HepG2 (cell line): ENCODE measurements around the gene LAMB2. TPM values are rescaled to one million over a fixed set of nuclear protein-coding genes. Genes with fewer than 3 reads are reported as not detected.

Experiments used
- ATF2 ChIP-seq: sonication (generic); formaldehyde crosslinking; IDR thresholded peaks from 2 replicates; pipeline ENCODE4 v1.4.0; 2020; ENCODE audit warnings: missing genetic modification reagents
- KIAA2018 ChIP-seq: sonication (generic); formaldehyde crosslinking; IDR thresholded peaks from 2 replicates; pipeline ENCODE4 v1.5.0; 2020; ENCODE audit warnings: mild to moderate bottlenecking, missing genetic modification reagents, borderline replicate concordance
- RXRB ChIP-seq: IDR thresholded peaks from 2 replicates; pipeline ENCODE4 v1.6.1; 2016; ENCODE audit warnings: borderline replicate concordance, missing genetic modification reagents, missing compliant biosample characterization
- SIN3B ChIP-seq: fragments of 150-350 bp; IDR thresholded peaks from 2 replicates; pipeline ENCODE4 v1.6.1; 2014; ENCODE audit warnings: low read length
- SIX1 ChIP-seq: sonication (generic); formaldehyde crosslinking; IDR thresholded peaks from 2 replicates; pipeline ENCODE4 v1.4.0; 2020; ENCODE audit warnings: missing genetic modification reagents, borderline replicate concordance
- THAP8 ChIP-seq: sonication (generic); formaldehyde crosslinking; IDR thresholded peaks from 2 replicates; pipeline ENCODE4 v1.5.1; 2020; ENCODE audit warnings: missing genetic modification reagents, mild to moderate bottlenecking, borderline replicate concordance
- ZBTB1 ChIP-seq: sonication (generic); formaldehyde crosslinking; IDR thresholded peaks from 2 replicates; pipeline ENCODE4 v1.4.0; 2020; ENCODE audit warnings: missing genetic modification reagents, borderline replicate concordance
- ZNF18 ChIP-seq: sonication (generic); formaldehyde crosslinking; IDR thresholded peaks from 2 replicates; pipeline ENCODE4 v1.8.0; 2022; ENCODE audit warnings: mild to moderate bottlenecking, missing genetic modification reagents; ENCODE audit not compliant: insufficient replicate concordance
- ZNF614 ChIP-seq: IDR thresholded peaks from 2 replicates; pipeline ENCODE4 v1.6.1; 2018; ENCODE audit warnings: missing biosample characterization, missing genetic modification reagents, inconsistent platforms, borderline replicate concordance
- ZNF777 ChIP-seq: sonication (generic); formaldehyde crosslinking; IDR thresholded peaks from 2 replicates; pipeline ENCODE4 v1.4.0; 2020; ENCODE audit warnings: missing genetic modification reagents
- polyA plus RNA-seq, 8 experiments: library from polyadenylated mRNA; depleted of rRNA in 3 of 8; stranded (reverse) in 7 of 8; unstranded in 1 of 8; fragments of >200 nt; fragmentation: Illumina TruSeq in 4 of 8; extraction: Trizol in 4 of 8; gene quantifications; 2 replicates each; pipeline versions ENCODE4 v1.2.1 to v1.2.3, GENCODE V29; 2011 to 2016; ENCODE audit warnings: low read depth in 4 of 8, missing spikeins in 1 of 8, mixed read lengths in 1 of 8; ENCODE audit not compliant: insufficient read depth in 1 of 8
- total RNA-seq, 5 experiments: library from RNA; depleted of rRNA; stranded (reverse); fragments of >200 nt; fragmentation: Illumina TruSeq; extraction: Trizol; gene quantifications; 2 replicates each; pipeline ENCODE4 v1.2.3, GENCODE V29; 2016; ENCODE audit warnings: low read depth in 1 of 5

LAMB2 gene
- total and polyA plus RNA-seq, 2 of the 13 experiments (the other 11 are each of a cell fraction or from before 2014, with no cell fraction given): 208 to 443 TPM

- TF ChIP-seq KIAA2018 (CRISPR knock-in tag) (no peak), RXRB (peak; percentile 25; the same call in 1 of the 2 replicates), ATF2 (CRISPR knock-in tag) (no peak; the same call in none of the 2 replicates), ZNF614 (peak; percentile 11; the same call in 1 of the 2 replicates), SIX1 (CRISPR knock-in tag) (no peak), ZNF777 (no peak), ZNF18 (no peak), THAP8 (CRISPR knock-in tag) (no peak), SIN3B (no peak), ZBTB1 (CRISPR knock-in tag) (no peak)
Observed at GRCh38 chr3:49165771-49166751, 33.2 kb upstream of the LAMB2 start, which contains the start of gene CCDC71 (continued).
